Testis (tissue), 2 donors: ENCODE results near the gene GRK5.

ENCODE experiments used
- POLR2A ChIP-seq: fragments of 450-650 bp; IDR thresholded peaks from one replicate; pipeline ENCODE4 v1.6.1; 2017; ENCODE audit warnings: antibody characterized with exemption, mild to moderate bottlenecking, moderate library complexity
- TF ChIP-seq, protein P1 (sequence below), 3 experiments: fragments of 450-650 bp in 2 of 3; fragments of 200-600 bp in 1 of 3; sonication (generic) in 1 of 3; IDR thresholded peaks; one replicate each; pipeline ENCODE4 v1.5.1; 2016 to 2019; ENCODE audit warnings: antibody characterized with exemption in 3 of 3, mild to moderate bottlenecking in 2 of 3, moderate library complexity in 1 of 3

DNA sequence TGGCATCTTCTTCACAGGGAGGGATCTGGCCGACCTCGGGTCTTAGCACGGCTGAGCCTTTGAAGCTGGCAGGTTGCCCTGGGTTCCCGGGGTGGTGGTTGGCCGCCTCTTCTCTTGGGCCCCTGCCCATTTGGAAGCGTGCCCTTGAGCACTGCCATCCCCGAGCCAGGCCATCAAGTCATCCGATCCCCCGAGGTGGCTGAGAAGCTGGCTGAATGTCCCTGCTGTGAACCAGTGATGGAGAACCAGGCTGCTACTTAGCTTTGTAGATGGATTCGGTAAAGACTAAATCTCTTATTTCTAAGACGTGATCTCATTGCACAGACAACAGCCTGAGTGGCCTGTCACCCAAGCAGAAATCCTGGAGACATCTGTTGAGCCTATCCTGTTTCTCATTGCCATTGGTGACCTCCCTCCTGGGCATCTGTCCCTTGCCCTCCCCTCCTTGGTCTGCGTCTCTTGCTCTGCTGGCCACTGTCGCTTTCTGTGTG is 74.3 kb downstream of the GRK5 start:
- TF ChIP-seq, protein P1, sequence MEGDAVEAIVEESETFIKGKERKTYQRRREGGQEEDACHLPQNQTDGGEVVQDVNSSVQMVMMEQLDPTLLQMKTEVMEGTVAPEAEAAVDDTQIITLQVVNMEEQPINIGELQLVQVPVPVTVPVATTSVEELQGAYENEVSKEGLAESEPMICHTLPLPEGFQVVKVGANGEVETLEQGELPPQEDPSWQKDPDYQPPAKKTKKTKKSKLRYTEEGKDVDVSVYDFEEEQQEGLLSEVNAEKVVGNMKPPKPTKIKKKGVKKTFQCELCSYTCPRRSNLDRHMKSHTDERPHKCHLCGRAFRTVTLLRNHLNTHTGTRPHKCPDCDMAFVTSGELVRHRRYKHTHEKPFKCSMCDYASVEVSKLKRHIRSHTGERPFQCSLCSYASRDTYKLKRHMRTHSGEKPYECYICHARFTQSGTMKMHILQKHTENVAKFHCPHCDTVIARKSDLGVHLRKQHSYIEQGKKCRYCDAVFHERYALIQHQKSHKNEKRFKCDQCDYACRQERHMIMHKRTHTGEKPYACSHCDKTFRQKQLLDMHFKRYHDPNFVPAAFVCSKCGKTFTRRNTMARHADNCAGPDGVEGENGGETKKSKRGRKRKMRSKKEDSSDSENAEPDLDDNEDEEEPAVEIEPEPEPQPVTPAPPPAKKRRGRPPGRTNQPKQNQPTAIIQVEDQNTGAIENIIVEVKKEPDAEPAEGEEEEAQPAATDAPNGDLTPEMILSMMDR (IDR thresholded peaks at IDR 0.05) = no peak
- TF ChIP-seq POLR2A = no peak
